Mesothelial cell of epicardium (in vitro differentiated cells): ENCODE results near the gene WSCD1. TPM values are rescaled to one million over a fixed set of nuclear protein-coding genes. Genes with fewer than 3 reads are reported as not detected.

Experiments
- DNase-seq, 2 experiments: peaks; one replicate each; pipeline ENCODE4 v3.0.0; 2021; ENCODE audit warnings: low spot score in 2 of 2; ENCODE audit not compliant: unreplicated experiment in 2 of 2
- H3K27ac Mint-ChIP-seq: 2 replicates; pipeline ENCODE4 v1.8.0; 2021; ENCODE audit warnings: mixed read lengths
- H3K27me3 Mint-ChIP-seq: 2 replicates; pipeline ENCODE4 v1.8.0; 2021; ENCODE audit warnings: low read depth, mixed read lengths
- H3K36me3 Mint-ChIP-seq: 2 replicates; pipeline ENCODE4 v1.8.0; 2021; ENCODE audit warnings: mixed read lengths
- H3K4me1 Mint-ChIP-seq: 2 replicates; pipeline ENCODE4 v1.8.0; 2021; ENCODE audit warnings: mixed read lengths
- H3K4me3 Mint-ChIP-seq: 2 replicates; pipeline ENCODE4 v1.8.0; 2021; ENCODE audit warnings: mild to moderate bottlenecking, moderate library complexity, mixed read lengths
- H3K9me3 Mint-ChIP-seq: 2 replicates; pipeline ENCODE4 v1.8.0; 2021; ENCODE audit warnings: mixed read lengths
- total RNA-seq: library from RNA; stranded (reverse); gene quantifications from 3 replicates; pipeline ENCODE4 v1.2.1, GENCODE V29; 2021
- TF ChIP-seq, protein P1 (sequence below): fragments of 200-600 bp; sonication (generic); IDR thresholded peaks from one replicate; pipeline ENCODE4 v1.5.0; 2021; ENCODE audit warnings: antibody characterized with exemption; ENCODE audit not compliant: unreplicated experiment

Gene WSCD1
- total RNA-seq, 1 donor from 2014 or later, result 1.6 TPM

DNA sequence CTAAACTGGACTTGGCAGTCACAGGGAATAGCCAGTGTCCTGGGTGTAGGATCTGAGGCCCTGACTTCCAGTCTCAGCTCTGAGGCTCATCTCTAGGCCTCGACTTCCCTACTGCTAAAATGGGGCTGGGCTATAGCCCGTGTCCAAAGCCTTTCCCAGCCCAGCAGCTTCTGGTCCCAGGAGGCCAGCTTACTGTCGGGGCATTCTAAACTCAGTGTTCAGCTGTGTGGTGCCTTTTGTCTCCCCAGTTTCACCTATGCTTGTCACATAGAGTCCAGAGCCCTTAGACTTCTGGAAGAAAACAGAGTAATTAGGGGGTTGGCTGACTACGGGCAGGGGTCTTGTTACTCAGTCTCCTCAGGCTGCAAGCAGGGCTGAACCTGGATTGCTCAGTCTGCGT is 94.8 kb downstream of the WSCD1 start:
- Mint-ChIP-seq H3K4me3 (no peak overlapping the region), H3K36me3 (no peaks in the 10 kb centered on the region), H3K27ac (no peak overlapping the region), H3K27me3 (peaks cover 23% of the 10 kb centered on the region), H3K4me1 (peaks cover 6% of the 10 kb centered on the region), H3K9me3 (peaks cover 1% of the 10 kb centered on the region)
- TF ChIP-seq, protein P1, sequence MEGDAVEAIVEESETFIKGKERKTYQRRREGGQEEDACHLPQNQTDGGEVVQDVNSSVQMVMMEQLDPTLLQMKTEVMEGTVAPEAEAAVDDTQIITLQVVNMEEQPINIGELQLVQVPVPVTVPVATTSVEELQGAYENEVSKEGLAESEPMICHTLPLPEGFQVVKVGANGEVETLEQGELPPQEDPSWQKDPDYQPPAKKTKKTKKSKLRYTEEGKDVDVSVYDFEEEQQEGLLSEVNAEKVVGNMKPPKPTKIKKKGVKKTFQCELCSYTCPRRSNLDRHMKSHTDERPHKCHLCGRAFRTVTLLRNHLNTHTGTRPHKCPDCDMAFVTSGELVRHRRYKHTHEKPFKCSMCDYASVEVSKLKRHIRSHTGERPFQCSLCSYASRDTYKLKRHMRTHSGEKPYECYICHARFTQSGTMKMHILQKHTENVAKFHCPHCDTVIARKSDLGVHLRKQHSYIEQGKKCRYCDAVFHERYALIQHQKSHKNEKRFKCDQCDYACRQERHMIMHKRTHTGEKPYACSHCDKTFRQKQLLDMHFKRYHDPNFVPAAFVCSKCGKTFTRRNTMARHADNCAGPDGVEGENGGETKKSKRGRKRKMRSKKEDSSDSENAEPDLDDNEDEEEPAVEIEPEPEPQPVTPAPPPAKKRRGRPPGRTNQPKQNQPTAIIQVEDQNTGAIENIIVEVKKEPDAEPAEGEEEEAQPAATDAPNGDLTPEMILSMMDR, result no peak
- DNase-seq, result no peak

GRCh38 chr17:6165806-6166205 is 95.6 kb downstream of the WSCD1 start:
- H3K4me1 Mint-ChIP-seq, result peaks cover 6% of the 10 kb centered on the region
- TF ChIP-seq, protein P1, result no peak
- H3K4me3 Mint-ChIP-seq, result no peak overlapping the region
- DNase-seq, result no peak
- H3K36me3 Mint-ChIP-seq, result no peaks in the 10 kb centered on the region
- peaks cover 26% of the 10 kb centered on the region for H3K27me3 Mint-ChIP-seq
- H3K27ac Mint-ChIP-seq, result no peak overlapping the region
- peaks cover 4% of the 10 kb centered on the region for H3K9me3 Mint-ChIP-seq

DNA sequence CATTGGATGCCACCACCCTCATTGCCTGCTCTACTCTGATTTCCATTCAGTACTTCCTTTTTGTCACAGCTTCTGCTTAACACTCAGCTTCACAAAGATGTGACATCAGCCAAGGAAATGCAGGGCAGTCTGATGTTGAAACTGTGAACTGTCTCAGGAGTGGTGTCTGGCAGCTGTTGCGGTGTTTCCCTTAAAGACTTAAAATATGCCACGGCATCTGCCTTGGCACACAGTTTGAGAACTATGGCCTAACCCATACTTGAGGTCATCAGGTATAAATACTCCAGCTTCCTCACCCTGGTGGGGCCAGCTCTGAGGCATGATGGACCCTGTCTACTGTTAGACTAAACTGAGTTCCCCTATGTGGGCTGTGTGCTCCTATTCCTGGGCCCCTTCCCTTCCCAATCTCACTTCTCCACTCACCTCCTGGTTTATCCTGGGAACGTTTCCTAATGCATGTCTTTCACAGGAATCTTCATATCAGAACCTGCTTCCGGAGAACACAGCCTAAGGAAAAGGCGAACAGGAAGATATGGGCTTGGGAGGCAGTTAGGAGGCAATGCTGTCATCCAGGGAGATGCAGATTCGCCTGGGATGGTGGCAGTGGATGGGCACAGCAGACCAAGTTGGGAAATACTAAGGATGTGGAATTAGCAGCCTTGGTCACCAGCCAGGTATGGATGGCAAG is 96.5 kb downstream of the WSCD1 start:
- Mint-ChIP-seq H3K4me3 (no peak overlapping the region), H3K9me3 (peaks cover 4% of the 10 kb centered on the region), H3K27me3 (peaks cover 35% of the 10 kb centered on the region), H3K36me3 (no peaks in the 10 kb centered on the region), H3K4me1 (peaks cover 6% of the 10 kb centered on the region), H3K27ac (no peak overlapping the region)
- DNase-seq, result no peak
- TF ChIP-seq, protein P1, result no peak

- peaks cover 5% of the 10 kb centered on the region for H3K4me1 Mint-ChIP-seq
- H3K36me3 Mint-ChIP-seq, result no peaks in the 10 kb centered on the region
- no peak overlapping the region for H3K4me3 Mint-ChIP-seq
- no peak for DNase-seq
- peaks cover 43% of the 10 kb centered on the region for H3K27me3 Mint-ChIP-seq
- TF ChIP-seq, protein P1, result no peak
- H3K9me3 Mint-ChIP-seq, result peaks cover 4% of the 10 kb centered on the region
- H3K27ac Mint-ChIP-seq, result no peak overlapping the region
Observed at GRCh38 chr17:6168296-6168695, 98.1 kb downstream of the WSCD1 start.

DNA sequence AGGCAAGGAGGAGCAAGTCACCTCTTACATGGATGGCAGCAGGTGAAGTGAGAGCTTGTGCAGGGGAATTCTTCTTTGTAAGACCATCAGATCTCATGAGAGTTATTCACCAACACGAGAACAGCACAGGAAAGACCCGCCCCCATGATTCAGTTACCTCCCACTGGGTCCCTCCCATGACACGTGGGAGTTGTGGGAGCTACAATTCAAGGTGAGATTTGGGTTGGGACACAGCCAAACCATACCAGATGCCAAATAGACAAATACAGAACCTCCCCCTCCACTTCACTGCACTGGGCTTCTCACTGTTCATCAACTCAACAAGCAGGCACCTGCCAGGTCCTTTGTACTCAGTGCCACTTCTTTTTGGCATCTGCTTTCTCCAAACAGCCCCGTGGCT is 100.2 kb downstream of the WSCD1 start:
- TF ChIP-seq, protein P1, result no peak
- Mint-ChIP-seq H3K27me3 (peaks cover 43% of the 10 kb centered on the region), H3K27ac (no peak overlapping the region), H3K4me3 (no peak overlapping the region), H3K9me3 (peaks cover 4% of the 10 kb centered on the region), H3K4me1 (no peaks in the 10 kb centered on the region), H3K36me3 (no peaks in the 10 kb centered on the region)
- DNase-seq, result no peak
